DOHH2 (cell line): Measurements from ENCODE around the gene ECHS1.

ENCODE experiments used
- H3F3A ChIP-seq: fragments of 200-600 bp; sonication (generic), shearing (Covaris generic); 2 replicates; pipeline ENCODE4 v1.6.0; 2016; ENCODE audit warnings: antibody characterized with exemption, mild to moderate bottlenecking; ENCODE audit not compliant: control insufficient read depth, insufficient read depth
- H3K27ac ChIP-seq: fragments of 200-600 bp; sonication (generic); 2 replicates; pipeline ENCODE4 v1.5.1; 2014; ENCODE audit warnings: low read depth, mild to moderate bottlenecking, low read length, moderate library complexity
- H3K27me3 ChIP-seq: fragments of 200-600 bp; sonication (generic); 2 replicates; pipeline ENCODE4 v1.6.1; 2014; ENCODE audit warnings: mild to moderate bottlenecking, low read length, mixed read lengths; ENCODE audit not compliant: control insufficient read depth
- H3K36me3 ChIP-seq: fragments of 200-600 bp; sonication (generic); 2 replicates; pipeline ENCODE4 v1.6.1; 2014; ENCODE audit warnings: mild to moderate bottlenecking, low read length, moderate library complexity, mixed read lengths; ENCODE audit not compliant: control insufficient read depth
- H3K4me1 ChIP-seq: fragments of 200-600 bp; sonication (generic); 2 replicates; pipeline ENCODE4 v1.6.1; 2014; ENCODE audit warnings: mild to moderate bottlenecking, low read length, mixed read lengths; ENCODE audit not compliant: control insufficient read depth
- H3K4me2 ChIP-seq: fragments of 200-600 bp; sonication (generic); 2 replicates; pipeline ENCODE4 v1.6.0; 2014; ENCODE audit warnings: mild to moderate bottlenecking, low read length, moderate library complexity
- H3K4me3 ChIP-seq: fragments of 200-600 bp; sonication (generic); 2 replicates; pipeline ENCODE4 v1.5.1; 2014; ENCODE audit warnings: mild to moderate bottlenecking, low read length, mixed read lengths
- H3K79me2 ChIP-seq: fragments of 200-600 bp; sonication (generic); 2 replicates; pipeline ENCODE4 v1.6.1; 2014; ENCODE audit warnings: mild to moderate bottlenecking, low read length, mixed read lengths; ENCODE audit not compliant: control insufficient read depth
- H3K9me2 ChIP-seq: fragments of 200-600 bp; sonication (generic); replicated peaks from 2 replicates; pipeline ENCODE4 v1.6.1; 2014; ENCODE audit warnings: mild to moderate bottlenecking, low read length, mixed read lengths; ENCODE audit not compliant: control insufficient read depth
- H3K9me3 ChIP-seq: fragments of 200-600 bp; sonication (generic); 2 replicates; pipeline ENCODE4 v1.6.1; 2014; ENCODE audit warnings: antibody characterized with exemption, low read length, mixed read lengths; ENCODE audit not compliant: control insufficient read depth, insufficient read depth
- H4K20me1 ChIP-seq: fragments of 200-600 bp; sonication (generic); 2 replicates; pipeline ENCODE4 v1.6.0; 2014; ENCODE audit warnings: low read depth, mild to moderate bottlenecking, antibody characterized with exemption, low read length, moderate library complexity; ENCODE audit not compliant: control insufficient read depth, insufficient read depth
- EZH2phosphoT487 ChIP-seq: fragments of 200-600 bp; sonication (generic); IDR thresholded peaks from 2 replicates; pipeline ENCODE4 v1.6.1; 2017; ENCODE audit warnings: borderline replicate concordance, mild to moderate bottlenecking, antibody characterized with exemption, low read length, moderate library complexity, mixed read lengths
- TF ChIP-seq, protein P1 (sequence below): fragments of 200-600 bp; sonication (generic); IDR thresholded peaks from one replicate; pipeline ENCODE4 v1.5.1; 2014; ENCODE audit warnings: antibody characterized with exemption, mild to moderate bottlenecking, low read depth, low read length; ENCODE audit not compliant: poor library complexity, severe bottlenecking

ECHS1 gene

DNA sequence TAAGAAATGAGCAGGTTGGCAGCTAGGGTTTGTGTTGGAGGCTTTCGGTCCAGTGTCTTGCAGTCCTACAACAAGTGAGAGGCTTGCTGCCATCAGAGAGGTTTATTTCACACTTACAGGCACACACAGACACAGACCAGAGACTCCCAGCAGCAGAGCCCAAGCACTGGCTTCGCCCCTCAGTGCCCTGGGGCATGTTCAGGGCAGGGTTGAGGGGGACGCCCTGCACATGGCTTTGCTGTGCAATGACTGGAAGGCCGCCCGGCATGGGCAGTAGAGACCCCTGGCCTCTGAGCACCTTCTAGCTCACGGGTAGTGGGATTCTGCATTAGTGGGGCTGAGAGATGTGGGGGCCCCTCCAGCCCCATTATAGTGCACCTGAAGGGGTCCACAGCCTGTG is 47.4 kb upstream of the ECHS1 start:
- Histone ChIP-seq H3K36me3 (peaks cover 32% of the 10 kb centered on the region), H3K4me3 (no peak overlapping the region), H3K9me2 (no peaks in the 10 kb centered on the region), H3F3A (no peaks in the 10 kb centered on the region), H3K79me2 (peaks cover 1% of the 10 kb centered on the region; the same call in 1 of the 2 replicates), H3K9me3 (no peaks in the 10 kb centered on the region), H3K27ac (no peak overlapping the region), H3K4me2 (no peak overlapping the region), H3K27me3 (no peaks in the 10 kb centered on the region), H3K4me1 (no peaks in the 10 kb centered on the region), H4K20me1 (no peaks in the 10 kb centered on the region)
- TF ChIP-seq EZH2phosphoT487: no peak
- TF ChIP-seq, protein P1, sequence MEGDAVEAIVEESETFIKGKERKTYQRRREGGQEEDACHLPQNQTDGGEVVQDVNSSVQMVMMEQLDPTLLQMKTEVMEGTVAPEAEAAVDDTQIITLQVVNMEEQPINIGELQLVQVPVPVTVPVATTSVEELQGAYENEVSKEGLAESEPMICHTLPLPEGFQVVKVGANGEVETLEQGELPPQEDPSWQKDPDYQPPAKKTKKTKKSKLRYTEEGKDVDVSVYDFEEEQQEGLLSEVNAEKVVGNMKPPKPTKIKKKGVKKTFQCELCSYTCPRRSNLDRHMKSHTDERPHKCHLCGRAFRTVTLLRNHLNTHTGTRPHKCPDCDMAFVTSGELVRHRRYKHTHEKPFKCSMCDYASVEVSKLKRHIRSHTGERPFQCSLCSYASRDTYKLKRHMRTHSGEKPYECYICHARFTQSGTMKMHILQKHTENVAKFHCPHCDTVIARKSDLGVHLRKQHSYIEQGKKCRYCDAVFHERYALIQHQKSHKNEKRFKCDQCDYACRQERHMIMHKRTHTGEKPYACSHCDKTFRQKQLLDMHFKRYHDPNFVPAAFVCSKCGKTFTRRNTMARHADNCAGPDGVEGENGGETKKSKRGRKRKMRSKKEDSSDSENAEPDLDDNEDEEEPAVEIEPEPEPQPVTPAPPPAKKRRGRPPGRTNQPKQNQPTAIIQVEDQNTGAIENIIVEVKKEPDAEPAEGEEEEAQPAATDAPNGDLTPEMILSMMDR: no peak

- TF ChIP-seq EZH2phosphoT487: no peak
- TF ChIP-seq, protein P1: no peak
- peaks cover 37% of the 10 kb centered on the region for H3K36me3 ChIP-seq
Measured at GRCh38 chr10:133420028-133420427, 46.9 kb upstream of the ECHS1 start.

DNA sequence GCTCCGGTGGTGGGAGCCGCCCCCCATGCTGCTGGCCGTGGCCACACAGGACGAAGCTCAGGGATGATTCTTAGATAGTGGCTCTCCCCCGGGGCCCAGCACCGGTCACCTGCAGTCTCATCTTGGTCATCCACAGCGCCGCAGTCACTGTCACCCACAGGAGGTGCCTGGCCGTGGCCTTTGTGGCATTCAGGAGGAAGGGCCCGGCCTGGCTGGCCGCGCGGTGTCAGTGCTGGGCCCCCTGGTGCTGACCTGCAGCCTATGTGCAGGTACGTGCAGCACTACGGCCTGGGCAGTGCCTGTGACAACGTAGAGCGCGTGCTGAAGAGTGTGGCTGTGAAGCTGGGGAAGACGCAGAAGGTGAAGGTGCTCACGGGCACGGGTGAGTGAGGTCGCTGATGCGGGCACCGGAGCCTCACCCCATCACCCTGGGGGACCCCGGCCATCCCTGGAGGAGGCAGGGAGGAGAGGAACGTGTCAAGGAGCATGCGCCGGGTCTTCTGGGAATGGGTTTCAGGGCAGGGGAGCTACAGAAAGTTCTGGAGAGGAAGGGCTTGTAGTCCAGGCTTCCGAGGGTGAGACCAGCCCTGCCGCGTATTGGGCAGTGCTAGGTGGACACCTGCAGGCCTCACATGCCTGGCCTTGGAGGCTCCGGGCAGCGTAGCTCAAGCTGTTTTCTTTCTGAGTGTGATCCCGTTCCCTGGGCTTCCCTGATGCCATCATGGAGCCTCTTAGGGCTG is 46.2 kb upstream of the ECHS1 start:
- H3K27me3 ChIP-seq: no peaks in the 10 kb centered on the region
- H3K4me2 ChIP-seq: no peak overlapping the region
- H4K20me1 ChIP-seq: no peaks in the 10 kb centered on the region
- H3K4me1 ChIP-seq: no peaks in the 10 kb centered on the region
- no peak overlapping the region for H3K4me3 ChIP-seq
- H3K79me2 ChIP-seq: peaks cover 8% of the 10 kb centered on the region; the same call in 1 of the 2 replicates
- TF ChIP-seq, protein P1: no peak
- no peak for TF ChIP-seq EZH2phosphoT487
- peaks cover 38% of the 10 kb centered on the region for H3K36me3 ChIP-seq
- no peaks in the 10 kb centered on the region for H3K9me3 ChIP-seq
- H3K9me2 ChIP-seq: no peaks in the 10 kb centered on the region
- no peak overlapping the region for H3K27ac ChIP-seq
- H3F3A ChIP-seq: no peaks in the 10 kb centered on the region

More at GRCh38 chr10:133420028-133420427, 46.9 kb upstream of the ECHS1 start:
- no peak overlapping the region for H3K4me3 ChIP-seq
- no peaks in the 10 kb centered on the region for H3K4me1 ChIP-seq
- no peak overlapping the region for H3K4me2 ChIP-seq
- H4K20me1 ChIP-seq: no peaks in the 10 kb centered on the region
- H3F3A ChIP-seq: no peaks in the 10 kb centered on the region
- no peaks in the 10 kb centered on the region for H3K9me2 ChIP-seq
- H3K27ac ChIP-seq: no peak overlapping the region
- peaks cover 7% of the 10 kb centered on the region; the same call in 1 of the 2 replicates for H3K79me2 ChIP-seq
- no peaks in the 10 kb centered on the region for H3K27me3 ChIP-seq
- no peaks in the 10 kb centered on the region for H3K9me3 ChIP-seq
